ENCODE measurements around the gene WDR33.
"Not testable (repeated sequence)": the region's sequence is repeated elsewhere in the genome, so short reads cannot be mapped to it uniquely, and the experiment has no call there.

Gene WDR33

DNA sequence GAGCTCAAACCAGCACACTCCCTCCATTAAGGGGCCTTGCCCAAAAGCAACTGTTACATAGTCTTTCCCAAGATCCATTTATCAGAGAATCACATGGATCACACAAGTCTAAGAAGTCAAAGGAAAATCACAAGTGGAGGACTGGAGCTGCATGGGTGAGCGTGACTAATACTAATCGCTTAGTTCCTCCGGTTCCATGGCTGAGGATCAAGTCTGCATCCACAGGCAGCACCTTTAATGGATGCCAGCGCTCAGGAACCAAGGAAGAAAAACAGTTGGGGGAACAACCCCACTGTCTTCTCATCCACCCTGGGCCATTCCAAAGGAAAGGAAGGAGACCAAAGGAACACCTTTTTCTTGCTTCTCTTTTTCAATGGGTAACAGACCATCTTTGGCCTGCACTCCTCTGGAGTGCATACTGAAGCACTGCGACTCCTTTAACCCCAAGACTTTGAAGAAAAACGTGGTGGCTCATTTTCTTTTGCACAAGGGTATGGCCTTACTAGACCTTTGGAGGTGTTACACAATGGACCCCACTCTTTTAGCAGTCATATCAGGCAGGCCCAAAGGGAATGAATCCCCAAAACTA is 9.2 kb upstream of the WDR33 start:
- no peak for TF ChIP-seq ZNF274 (IDR thresholded peaks at IDR 0.05; ENCODE audit: low read depth, low read length)
- H3K4me3 ChIP-seq (ENCODE audit: low read length) = no peak overlapping the region

DNA sequence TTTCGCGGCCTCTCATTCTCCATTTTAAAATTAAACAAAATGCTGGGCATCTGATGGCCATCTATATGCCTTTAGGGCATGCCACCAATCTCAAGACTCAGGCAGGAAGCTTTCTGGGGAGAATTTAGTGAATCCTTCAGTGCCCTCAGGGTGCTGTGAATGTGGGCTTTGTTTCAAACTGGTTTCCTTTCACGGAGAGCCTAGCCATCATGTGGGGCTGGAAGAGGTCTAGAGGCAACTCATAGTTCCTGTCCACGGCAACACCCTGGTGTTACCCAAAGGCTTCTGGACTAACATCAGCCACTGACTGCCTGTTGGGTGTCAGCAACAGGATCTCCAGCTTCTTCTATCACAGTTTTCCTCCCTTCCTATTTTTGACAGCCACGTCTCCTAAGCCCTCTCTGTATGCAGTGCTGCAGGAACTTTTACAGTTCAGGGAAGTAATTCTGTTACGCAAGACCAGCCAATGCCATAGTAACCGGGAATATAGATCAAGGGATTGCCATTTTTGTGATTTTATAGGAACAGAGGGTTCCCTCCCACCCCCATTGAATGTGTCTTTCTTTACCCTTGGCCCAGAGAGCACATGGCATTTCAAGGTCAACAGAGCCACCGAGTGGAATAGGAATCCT is 7.9 kb upstream of the WDR33 start:
- H3K4me3 ChIP-seq (ENCODE audit: low read length) = no peak overlapping the region
- no peak for TF ChIP-seq ZNF274 (IDR thresholded peaks at IDR 0.05; ENCODE audit: low read depth, low read length)

- TF ChIP-seq ZNF274 (IDR thresholded peaks at IDR 0.05; ENCODE audit: low read depth, low read length) = no peak
- no peak overlapping the region for H3K4me3 ChIP-seq (ENCODE audit: low read length)
Observed at GRCh38 chr2:127818241-127818640, 7.3 kb upstream of the WDR33 start.

GRCh38 chr2:127814677-127815076 is 3.7 kb upstream of the WDR33 start:
- no peak for TF ChIP-seq ZNF274 (IDR thresholded peaks at IDR 0.05; ENCODE audit: low read depth, low read length)
- H3K4me3 ChIP-seq (ENCODE audit: low read length) = no peak overlapping the region

DNA sequence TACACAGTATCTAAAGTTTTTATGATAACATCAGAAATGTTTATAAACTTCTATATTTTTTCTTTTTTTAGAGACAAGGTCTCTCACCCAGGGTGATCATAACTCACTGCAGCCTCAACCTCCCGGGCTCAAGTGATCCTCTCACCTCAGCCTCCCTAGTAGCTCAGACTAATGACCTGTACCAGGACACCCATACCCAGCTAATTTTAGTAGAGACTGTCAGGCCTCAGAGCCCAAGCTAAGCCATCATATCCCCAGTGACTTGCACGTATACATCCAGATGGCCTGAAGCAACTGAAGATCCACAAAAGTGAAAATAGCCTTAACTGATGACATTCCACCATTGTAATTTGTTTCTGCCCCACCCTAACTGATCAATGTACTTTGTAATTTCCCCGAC is 1.5 kb upstream of the WDR33 start:
- H3K4me3 ChIP-seq (ENCODE audit: low read length) = not testable (repeated sequence)

GRCh38 chr2:127811397-127812321 is 688 bp upstream of the WDR33 start:
- peak overlapping the region; percentile 98 for H3K4me3 ChIP-seq (ENCODE audit: low read length)
- TF ChIP-seq ZNF274 (IDR thresholded peaks at IDR 0.05; ENCODE audit: low read depth, low read length) = no peak

DNA sequence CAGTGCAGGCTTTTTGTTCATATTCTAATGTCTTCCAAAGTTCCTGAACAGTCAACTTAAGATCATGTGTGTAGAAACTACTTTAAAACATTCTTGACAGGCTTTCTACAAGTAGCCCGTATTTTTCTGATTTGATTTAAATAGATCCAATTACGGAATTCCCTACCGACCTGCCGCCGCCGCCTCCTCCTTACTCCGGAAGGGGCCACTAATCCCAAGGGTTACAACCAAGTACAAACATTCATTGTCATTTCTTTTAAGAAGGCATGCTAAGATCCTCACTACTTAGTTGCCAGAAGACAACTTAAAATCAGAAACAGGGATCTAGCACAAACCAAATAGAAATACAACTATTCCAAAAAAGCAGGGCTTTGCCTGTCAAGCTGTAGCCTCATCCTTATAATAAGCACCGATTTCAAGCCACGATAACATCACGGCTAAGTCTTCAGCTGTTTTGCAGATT is 784 bp downstream of the WDR33 start:
- no peak for TF ChIP-seq ZNF274 (IDR thresholded peaks at IDR 0.05; ENCODE audit: low read depth, low read length)
- H3K4me3 ChIP-seq (ENCODE audit: low read length) = peak overlapping the region; percentile 98

GRCh38 chr2:127807678-127808353 is 3.2 kb downstream of the WDR33 start:
- TF ChIP-seq ZNF274 (IDR thresholded peaks at IDR 0.05; ENCODE audit: low read depth, low read length) = no peak
- H3K4me3 ChIP-seq (ENCODE audit: low read length) = no peak overlapping the region

- not testable (repeated sequence) for H3K4me3 ChIP-seq (ENCODE audit: low read length)
Observed at GRCh38 chr2:127806860-127807259, 4.1 kb downstream of the WDR33 start.

- no peak overlapping the region for H3K4me3 ChIP-seq (ENCODE audit: low read length)
- no peak for TF ChIP-seq ZNF274 (IDR thresholded peaks at IDR 0.05; ENCODE audit: low read depth, low read length)
Observed at GRCh38 chr2:127805491-127805890, 5.5 kb downstream of the WDR33 start.

DNA sequence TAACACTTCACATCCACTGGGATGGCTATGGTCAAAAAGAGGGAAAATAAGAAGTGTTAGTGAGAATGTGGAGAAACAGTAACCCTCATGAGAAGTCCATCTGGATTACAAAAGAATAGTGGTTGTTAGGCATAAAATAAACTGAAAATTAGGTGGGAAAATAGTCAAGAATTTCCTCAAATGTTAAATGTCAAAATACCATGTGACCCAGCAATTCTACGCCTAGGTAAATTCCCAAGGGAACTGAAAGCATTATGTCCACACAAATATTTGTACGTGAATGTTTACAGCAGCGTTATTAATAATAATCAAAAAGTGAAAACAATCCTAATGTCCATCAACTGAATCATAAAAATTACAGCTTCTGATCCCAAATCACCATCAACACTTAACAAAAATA is 11.0 kb downstream of the WDR33 start:
- TF ChIP-seq ZNF274 (IDR thresholded peaks at IDR 0.05; ENCODE audit: low read depth, low read length) = no peak
- H3K4me3 ChIP-seq (ENCODE audit: low read length) = no peak overlapping the region

- TF ChIP-seq ZNF274 (IDR thresholded peaks at IDR 0.05; ENCODE audit: low read depth, low read length) = no peak
- no peak overlapping the region for H3K4me3 ChIP-seq (ENCODE audit: low read length)
Observed at GRCh38 chr2:127796389-127796788, 14.6 kb downstream of the WDR33 start.

DNA sequence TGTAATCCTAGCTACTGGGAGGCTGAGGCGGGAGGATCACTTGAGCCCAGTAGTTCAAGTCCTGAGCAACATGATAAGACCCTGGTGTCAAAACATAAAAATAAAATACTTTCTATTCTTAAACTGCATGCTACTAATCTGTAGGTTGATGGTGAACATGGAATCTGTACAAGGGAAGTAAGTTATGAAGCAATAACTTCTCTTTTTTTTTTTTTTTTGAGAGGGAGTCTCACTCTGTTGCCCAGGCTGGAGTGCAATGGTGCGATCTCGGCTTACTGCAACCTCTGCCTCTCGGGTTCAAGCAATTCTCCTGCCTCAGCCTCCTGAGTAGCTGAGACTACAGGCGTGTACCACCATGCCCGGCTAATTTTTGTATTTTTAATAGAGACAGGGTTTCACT is 16.1 kb downstream of the WDR33 start:
- not testable (repeated sequence) for H3K4me3 ChIP-seq (ENCODE audit: low read length)

DNA sequence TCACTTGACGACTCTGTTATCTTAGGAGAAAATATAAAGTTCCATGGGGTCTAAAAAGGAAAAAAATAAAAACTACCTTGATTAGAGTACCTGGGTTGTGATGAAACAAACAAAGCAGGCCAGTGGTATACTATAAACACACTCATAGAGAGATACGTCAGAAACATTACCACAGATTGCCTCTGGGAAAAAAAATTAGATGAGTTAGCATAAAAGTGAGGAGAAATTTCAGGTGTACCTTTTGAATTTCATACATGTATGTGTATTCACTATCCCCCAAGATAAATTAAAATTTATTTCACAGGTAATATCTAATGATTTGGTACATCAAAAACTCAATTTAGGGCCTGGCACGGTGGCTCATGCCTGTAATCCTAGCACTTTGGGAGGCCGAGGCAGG is 18.2 kb downstream of the WDR33 start:
- no peak overlapping the region for H3K4me3 ChIP-seq (ENCODE audit: low read length)
- TF ChIP-seq ZNF274 (IDR thresholded peaks at IDR 0.05; ENCODE audit: low read depth, low read length) = no peak

All from GM08714 (cell line).